ENCODE data around the gene CD164.

GRCh38 chr6:109417646-109418045 lies 35.4 kb upstream of the CD164 start:
- TF ChIP-seq EZH2 (IDR thresholded peaks at IDR 0.05), result no peak
- no peak for TF ChIP-seq POLR2AphosphoS5 (IDR thresholded peaks at IDR 0.05; ENCODE audit: borderline replicate concordance, low read depth, low read length)
